GM10266 (cell line): Measurements from ENCODE around the gene SYT13.

Experiments
- DNase-seq: peaks from one replicate; pipeline ENCODE4 v3.0.0; 2012; ENCODE audit errors: extremely low spot score
- TF ChIP-seq, protein P1 (sequence below): IDR thresholded peaks from 2 replicates; pipeline ENCODE4 v1.5.1; 2012; ENCODE audit warnings: mild to moderate bottlenecking, low read depth; ENCODE audit not compliant: control insufficient read depth, insufficient read depth; ENCODE audit errors: missing control alignments

Gene SYT13

DNA sequence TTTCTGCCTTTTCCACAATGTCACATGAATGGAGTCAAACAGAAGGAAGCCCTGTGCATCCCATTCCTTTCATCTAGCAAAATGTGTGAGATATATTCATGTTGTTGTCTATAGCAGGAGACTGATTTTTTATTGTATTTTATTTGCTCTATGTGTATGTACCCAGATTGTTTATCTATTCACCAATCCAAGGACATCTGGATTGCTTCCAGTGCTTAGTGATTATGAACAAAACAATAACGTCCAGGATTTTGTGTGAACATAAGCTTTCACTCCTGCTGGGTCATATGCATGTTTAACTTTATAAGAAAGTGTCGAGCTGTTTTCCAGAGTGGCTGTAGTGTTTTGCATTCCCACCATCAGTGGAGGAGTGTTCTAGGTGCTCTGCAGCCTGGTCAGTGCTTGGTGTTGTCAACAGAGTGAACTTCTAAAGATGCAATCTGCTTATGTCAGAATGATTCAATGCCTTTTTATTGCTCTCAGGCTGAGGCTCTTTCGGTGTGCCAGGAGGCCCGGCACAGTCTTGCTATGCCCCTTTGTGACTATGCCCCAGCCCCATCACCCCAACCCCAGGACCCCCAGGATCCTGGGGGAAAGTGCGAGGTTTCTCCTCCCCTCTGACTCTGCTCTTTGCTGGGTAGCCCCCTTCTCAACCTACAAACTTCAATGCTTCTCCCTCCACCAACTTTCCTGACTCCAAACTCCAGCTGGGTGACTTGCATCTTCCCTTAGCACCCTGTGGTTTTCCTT lies 19.9 kb upstream of the SYT13 start:
- TF ChIP-seq, protein P1, sequence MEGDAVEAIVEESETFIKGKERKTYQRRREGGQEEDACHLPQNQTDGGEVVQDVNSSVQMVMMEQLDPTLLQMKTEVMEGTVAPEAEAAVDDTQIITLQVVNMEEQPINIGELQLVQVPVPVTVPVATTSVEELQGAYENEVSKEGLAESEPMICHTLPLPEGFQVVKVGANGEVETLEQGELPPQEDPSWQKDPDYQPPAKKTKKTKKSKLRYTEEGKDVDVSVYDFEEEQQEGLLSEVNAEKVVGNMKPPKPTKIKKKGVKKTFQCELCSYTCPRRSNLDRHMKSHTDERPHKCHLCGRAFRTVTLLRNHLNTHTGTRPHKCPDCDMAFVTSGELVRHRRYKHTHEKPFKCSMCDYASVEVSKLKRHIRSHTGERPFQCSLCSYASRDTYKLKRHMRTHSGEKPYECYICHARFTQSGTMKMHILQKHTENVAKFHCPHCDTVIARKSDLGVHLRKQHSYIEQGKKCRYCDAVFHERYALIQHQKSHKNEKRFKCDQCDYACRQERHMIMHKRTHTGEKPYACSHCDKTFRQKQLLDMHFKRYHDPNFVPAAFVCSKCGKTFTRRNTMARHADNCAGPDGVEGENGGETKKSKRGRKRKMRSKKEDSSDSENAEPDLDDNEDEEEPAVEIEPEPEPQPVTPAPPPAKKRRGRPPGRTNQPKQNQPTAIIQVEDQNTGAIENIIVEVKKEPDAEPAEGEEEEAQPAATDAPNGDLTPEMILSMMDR, result no peak
- no peak for DNase-seq

DNA sequence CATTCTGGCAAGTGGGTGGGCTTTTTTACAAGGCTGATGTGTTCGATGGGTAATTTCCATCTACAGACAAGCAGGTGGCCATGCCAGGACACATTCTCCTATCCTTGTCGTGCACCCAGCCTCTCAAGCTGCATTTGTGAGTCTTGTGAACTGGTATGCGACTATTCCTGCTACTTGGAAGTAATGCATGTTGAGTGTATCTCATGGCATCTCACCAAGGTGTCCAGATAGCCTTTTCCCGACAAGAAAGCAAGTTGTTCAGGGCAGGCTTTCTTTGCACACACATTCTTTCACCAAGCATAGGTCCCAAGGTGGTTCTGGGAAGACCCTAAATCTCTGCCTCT lies 18.8 kb upstream of the SYT13 start:
- TF ChIP-seq, protein P1, result no peak
- no peak for DNase-seq

DNA sequence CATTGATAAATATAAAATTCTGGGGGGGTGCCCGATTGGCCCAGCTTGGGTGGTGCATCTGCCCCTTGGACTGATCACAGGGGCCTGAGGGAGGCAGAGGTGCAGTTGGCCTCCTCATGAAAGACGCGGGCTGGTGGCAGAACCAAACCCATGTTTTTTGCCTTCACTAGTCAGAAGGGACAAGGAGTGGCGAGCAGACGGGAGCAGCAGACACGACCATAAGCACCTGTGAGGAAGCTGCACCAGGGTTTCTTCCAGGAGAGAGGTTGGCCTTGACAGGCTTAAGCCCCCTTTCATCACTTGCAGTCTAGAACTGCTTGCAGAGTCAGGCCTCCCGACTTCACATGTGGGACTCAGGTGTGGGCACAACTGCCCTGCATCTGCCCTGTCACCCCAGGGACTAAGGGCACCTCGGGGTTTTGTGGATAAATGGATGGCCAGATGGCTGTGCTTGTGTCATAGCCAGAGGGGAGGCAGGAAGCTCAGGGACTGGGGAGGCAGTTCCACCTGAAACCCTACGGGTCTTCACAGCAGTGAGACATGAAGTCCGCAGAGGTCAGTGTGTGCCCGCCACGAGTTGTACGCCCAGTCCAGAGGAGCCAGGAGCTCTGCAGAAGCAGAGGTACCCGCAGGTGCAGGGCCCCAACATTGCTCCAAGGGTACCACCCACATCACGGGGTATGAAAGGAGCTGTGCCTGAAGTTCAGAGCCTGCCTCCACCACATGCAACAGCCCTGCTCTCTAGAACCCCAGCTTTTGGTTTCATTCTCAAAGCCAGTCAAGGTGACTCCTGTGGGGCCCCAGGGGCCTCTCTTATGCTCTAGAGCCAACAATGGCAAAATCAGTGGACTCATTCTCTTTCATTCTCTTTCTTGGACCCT lies 18.2 kb upstream of the SYT13 start:
- TF ChIP-seq, protein P1, result no peak
- DNase-seq, result no peak

DNA sequence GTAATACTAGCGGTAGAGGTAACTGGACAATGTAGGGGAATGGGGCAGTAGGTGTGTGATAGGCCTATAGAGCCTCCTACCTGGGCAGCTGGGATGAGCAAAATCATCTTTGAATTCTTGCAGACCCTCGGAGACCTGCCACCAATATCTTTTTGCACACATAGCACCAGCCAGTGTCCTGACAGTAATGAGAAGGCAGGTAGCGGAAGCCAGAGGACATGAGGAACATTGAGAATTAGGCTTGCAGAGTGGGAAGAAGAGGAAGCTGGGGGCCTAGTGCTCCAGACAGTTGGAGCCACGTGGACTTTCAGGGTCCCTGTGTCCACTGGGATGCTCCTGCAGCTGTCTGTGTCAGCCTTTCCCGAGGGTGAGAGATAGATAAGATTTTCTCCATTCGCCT lies 17.2 kb upstream of the SYT13 start:
- TF ChIP-seq, protein P1, result no peak
- DNase-seq, result no peak

DNA sequence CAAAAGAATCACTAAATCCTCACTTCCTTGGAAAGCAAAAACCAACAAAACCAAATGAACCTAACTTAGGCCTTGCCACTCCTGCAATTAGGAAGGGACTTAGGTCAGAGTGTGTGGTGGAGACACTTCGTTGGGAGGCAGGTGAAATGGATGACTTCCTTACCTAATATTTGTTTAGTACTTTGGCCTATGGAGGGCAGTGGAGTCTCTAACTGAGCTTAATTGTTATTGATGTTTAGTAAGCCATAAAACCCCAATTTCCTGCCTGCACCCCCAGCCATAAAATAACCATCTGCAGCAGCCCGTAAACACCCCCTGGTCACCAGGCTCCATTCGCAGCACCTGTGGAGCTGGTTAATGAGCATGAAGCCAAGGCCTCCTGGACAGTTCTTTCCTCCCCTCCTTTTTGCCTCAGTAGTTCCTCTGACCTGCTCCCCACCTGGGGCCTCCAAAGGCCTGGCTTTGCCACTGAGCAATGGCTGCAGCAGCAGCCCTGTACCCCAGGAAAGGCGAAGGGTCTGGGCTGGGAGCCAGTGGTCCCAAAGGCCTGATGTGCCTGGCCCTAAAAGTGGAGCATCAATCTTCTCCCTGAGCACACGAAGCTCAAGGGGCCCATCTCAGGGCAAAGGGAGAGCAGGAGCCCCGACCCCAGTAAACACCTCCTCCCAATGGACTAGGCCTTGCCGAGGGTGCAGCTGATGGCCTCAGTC lies 15.6 kb upstream of the SYT13 start:
- no peak for DNase-seq
- TF ChIP-seq, protein P1, result no peak

DNA sequence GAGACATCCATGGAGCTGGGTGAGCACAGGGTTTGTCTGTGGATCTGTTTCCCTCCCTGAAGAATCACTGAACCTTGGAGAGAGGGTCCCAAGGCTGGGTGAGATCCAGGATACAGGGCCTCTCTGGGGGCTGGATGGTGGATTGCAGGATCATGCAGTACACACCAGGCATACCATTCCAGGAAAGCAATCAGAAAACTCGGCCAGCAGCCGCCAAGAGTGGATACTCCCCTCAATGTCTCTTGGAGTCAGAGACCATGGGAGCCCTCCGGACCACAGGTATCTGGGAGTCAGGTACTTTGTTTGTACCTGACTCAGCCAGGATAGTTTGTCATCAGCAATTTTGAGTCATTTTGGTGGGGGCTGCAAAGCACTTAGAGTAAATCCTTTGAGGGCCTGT lies 14.6 kb upstream of the SYT13 start:
- no peak for DNase-seq
- TF ChIP-seq, protein P1, result no peak
